KG1 (cell line): ENCODE results near the gene TDRD9.
"Not testable (repeated sequence)": the region's sequence is repeated elsewhere in the genome, so short reads cannot be mapped to it uniquely, and the experiment has no call there.

Source experiments
- DNase-seq: peaks from one replicate; lab custom pipeline; 2025; lab: John Stamatoyannopoulos, UW

Gene TDRD9

GRCh38 chr14:103927566-103927965 is 690 bp upstream of the TDRD9 start:
- DNase-seq: no peak

GRCh38 chr14:103930051-103930604 is 1.9 kb downstream of the TDRD9 start:
- DNase-seq: no peak

- DNase-seq: peak; percentile 37
Observed at GRCh38 chr14:103931422-103931821, 3.2 kb downstream of the TDRD9 start.

DNA sequence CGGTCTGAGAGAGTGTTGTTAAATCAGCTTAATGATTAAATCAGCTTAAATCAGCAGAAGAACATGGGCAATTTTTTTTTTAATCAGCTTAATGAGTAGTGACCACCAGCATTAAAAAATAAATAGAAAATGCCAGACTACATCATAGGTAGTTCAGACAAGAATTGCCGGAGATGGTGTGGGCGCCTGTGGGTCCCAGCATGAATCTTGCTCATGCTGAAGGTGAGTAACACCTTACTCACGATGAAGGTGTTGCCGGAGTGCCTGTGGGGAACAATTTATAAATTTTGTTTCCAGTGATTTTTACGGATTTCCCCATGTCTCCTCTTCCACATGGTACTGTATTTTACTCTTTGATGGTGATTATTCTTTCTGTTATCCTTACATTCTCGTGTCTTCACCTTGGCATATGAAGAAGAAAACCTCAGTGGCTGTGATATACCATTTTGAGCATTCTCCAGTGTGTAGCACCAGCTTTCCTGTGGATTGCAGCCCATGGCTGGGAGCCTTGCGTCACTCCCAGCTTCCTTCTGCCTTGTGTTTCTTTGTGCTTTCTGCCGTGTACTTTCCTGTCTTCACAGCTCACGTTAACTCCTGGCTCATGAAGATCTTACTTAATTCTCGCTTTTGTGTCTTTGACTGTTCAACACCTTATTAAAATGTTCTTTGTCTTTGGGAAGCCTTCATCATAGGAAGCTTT is 4.7 kb downstream of the TDRD9 start:
- DNase-seq: no peak

DNA sequence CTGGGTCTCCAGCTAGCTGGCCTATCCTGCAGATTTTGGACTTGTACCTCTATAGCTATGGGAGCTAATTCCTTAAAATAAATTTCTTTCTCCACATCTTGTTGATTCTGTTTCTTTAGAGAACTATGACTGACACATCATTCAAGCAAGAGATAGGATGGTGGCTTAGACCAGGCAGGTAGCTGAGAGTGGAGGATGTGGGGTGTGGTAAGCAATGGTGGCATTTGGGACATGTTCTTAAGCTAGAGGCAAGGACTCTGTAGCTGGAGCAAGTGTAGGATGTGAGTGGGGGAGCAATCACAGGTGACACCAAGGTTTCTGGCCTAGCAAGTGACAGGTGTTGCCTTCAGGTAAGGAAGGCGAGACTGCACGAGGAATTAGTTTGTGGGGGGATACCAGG is 6.8 kb downstream of the TDRD9 start:
- no peak for DNase-seq

DNA sequence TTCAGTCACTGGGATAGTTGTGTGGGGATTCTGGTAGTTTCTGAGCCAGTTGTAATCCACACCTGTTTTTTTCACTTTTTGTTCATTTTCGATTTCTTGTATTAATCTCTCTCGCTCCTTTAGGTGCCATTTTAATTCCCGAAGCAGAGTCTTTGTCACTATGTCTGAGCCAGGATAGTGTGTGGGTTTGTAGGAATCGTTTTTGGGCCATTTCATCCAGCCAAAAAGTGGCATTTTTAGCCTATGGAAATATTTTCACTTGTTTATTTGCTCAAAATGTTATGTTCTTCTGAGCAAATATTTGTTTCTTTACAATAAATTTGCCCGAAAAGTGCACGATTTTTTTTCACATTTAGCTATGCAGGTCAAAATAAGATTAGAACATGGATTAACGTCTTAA is 13.2 kb downstream of the TDRD9 start:
- DNase-seq: no peak

GRCh38 chr14:103941973-103942736 is 13.9 kb downstream of the TDRD9 start, which contains the start of gene RD3L:
Gene RD3L, minus strand, starts transcription at chr14:103942529. Its CDS starts 834 bp downstream, at chr14:103941695.
- DNase-seq: no peak

- DNase-seq: no peak
Observed at GRCh38 chr14:103943673-103944072, 15.4 kb downstream of the TDRD9 start.

DNA sequence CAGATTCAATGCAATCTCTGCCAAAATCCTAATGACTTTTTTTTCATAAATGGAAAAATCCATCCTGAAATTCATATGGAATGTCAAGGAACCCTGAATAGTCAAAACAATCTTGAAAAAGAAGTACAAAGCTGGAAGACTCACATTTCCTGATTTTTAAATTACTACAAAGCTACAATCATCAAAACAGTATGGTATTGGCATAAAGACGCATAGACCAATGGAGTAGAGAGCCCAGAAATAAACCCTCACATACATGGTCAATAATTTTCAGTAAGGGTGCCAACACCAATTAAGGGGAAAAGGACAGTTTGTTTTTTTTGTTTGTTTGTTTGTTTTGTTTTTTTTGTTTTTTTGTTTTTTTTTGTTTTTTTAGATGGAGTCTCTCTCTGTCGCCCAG is 18.7 kb downstream of the TDRD9 start:
- no peak for DNase-seq

DNA sequence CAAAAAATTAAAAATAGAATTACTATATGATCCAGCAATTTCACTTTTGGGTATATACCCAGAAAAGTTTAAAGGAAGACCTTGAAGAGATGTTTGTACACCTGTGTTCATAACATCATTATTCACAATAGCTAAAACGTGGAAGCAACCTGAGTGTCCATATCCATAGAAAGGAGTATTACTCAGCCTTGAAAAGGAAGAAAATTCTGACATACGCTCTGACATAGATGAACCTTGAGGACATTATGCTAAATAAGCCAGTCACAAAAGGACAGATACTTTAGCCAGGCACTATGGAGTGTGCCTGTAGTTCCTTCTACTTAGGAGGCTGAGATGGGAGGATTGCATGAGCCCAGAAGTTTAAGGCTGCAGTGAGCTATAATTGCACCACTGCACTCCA is 20.2 kb downstream of the TDRD9 start:
- no peak for DNase-seq

- DNase-seq: no peak
Observed at GRCh38 chr14:103949131-103949790, 21.0 kb downstream of the TDRD9 start.

GRCh38 chr14:103960457-103961055 is 32.3 kb downstream of the TDRD9 start:
- no peak for DNase-seq

DNA sequence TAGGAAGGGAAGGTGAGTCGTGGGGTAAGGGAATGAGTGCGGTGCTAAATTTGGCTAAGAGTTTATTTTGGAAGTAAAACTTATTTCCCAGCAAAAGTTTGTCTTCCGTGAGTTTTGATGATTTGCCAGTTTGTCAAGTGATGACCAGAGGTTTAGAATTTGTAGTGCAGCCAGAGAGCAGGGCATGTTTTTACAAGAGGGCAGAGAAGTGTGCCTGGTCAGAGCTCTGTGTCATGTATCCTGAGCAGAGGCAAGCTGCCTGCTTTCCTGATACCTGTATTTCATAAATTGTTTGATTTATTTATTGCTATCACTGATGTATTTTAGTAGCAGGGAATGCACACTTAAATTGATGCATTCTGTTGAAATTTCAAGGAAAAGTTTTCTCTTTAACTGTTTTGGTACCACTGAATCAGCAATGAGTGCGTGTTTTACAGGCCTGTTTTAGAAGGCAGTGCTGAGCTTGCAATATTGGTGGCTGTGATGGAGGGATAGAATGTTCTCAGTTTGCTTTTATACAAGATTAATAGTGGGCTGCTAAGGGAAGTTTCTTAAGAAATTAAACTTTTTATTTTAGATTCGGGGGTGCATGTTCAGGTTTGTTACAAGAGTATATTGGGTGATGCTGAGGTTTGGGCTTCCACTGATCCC is 33.8 kb downstream of the TDRD9 start:
- DNase-seq: no peak

DNA sequence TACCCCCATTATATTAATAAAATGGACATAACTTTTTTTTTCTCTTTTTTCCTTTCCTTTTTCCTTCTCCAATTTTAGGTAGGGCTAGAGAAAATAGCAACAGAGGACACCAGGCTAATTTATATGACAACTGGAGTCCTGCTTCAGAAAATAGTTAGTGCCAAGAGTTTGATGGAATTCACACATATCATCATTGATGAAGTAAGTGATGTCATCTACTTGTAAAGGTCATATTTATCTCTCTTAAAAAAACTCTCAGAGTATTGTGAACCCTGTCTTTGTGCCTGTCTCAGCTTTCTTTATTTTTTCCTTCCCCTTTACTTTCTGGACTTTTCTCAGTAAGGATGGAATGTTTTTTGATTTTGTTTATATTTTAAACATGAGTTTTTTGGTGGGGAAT is 38.4 kb downstream of the TDRD9 start:
- no peak for DNase-seq

DNA sequence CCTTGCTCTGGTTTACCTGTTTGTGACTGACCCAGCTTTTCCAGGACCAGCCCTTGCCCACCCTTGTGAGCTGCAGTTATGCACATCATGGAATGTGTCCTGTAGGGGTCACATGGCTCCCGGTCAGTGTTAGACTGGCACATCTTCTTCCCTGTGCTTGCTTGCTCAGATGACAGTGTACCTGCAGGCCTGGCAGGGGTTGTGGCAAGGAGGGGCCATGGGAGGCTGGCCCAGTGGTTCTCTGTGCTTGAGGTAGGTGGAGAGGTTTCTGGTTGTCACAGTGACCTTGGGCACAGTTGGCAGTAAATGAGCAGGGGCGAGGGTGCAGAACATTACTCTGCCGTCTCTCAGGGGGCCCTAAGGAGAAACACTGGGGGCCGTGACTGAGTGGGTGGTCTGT is 41.7 kb downstream of the TDRD9 start:
- no peak for DNase-seq

DNA sequence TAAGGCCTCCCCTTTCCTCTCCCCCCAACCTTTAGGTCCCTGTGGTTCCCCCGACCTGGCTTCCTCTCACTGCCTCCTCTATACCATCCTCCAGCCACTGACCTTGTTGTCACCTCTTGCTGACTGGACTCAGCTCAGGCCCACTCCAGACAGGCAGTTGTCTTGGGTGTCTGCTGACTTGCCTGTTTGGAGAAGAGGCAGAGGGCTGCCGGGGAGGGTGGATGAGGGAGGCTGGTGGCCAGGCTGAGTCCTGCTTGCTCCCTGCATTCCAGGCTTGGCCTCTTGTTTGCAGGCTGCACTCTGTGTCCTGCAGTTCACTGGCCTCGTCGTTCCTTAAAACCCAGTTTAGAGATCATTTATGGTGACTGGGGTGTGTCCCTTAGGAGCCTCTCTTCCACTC is 45.1 kb downstream of the TDRD9 start:
- no peak for DNase-seq

DNA sequence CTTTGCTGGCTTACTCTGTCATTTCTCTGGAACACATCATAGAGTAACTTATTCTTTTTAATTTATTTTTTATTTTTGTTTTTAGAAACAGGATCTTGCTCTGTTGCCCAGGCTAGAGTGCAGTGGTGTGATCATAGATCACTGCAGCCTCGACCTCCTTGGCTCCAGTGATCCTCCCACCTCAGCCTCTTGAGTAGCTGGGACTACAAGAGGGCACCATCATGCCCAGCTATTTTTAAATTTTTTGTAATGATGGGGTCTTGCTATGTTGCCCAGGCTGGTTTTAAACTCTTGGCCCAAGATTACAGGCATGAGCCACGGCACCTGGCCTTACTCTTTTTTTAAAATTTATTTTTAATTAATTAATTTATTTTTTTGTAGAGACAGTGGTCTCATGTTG is 46.3 kb downstream of the TDRD9 start:
- no peak for DNase-seq

GRCh38 chr14:103980623-103981238 is 52.5 kb downstream of the TDRD9 start:
- DNase-seq: not testable (repeated sequence)

DNA sequence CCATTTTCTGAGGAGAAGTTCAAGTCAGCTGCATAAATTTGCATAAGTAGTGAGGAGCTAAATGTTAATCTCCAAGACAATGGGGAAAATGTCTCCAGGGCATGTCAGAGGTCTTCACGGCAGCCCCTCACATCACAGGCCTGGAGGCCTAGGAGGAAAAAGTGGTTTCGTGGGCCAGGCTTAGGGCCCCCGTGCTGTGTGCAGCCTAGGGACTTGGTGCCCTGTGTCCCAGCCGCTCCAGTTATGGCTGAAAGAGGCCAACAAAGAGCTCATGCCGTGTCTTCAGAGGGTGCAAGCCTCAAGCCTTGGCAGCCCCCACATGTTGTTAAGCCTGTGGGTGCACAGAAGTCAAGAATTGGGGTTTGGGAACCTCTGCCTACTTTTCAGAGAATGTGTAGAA is 55.9 kb downstream of the TDRD9 start:
- no peak for DNase-seq

- DNase-seq: no peak
Observed at GRCh38 chr14:103989034-103989433, 60.8 kb downstream of the TDRD9 start.

GRCh38 chr14:103989964-103990363 is 61.7 kb downstream of the TDRD9 start:
- no peak for DNase-seq
